A673 (cell line): Measurements from ENCODE around the gene SWI5. TPM values are rescaled to one million over a fixed set of nuclear protein-coding genes. Genes with fewer than 3 reads are reported as not detected.

ENCODE experiments used
- BruUV-seq: library from RNA; stranded (reverse); fragments of 400-500 nt; replicated peaks from 2 replicates; lab custom pipeline; 2021; lab: Mats Ljungman, UMichigan
- CTCF ChIA-PET: fragments of 300-600 bp; sonication (Branson Sonifier 250); formaldehyde crosslinking; loops from one replicate; lab custom pipeline; 2022; ENCODE audit warnings: antibody characterized with exemption; lab: Charles Lee
- POLR2A ChIA-PET: fragments of 300-600 bp; sonication (Branson Sonifier 250); formaldehyde crosslinking; loops from one replicate; lab custom pipeline; 2022; ENCODE audit warnings: antibody characterized with exemption; ENCODE audit not compliant: low non-redundant PET; lab: Charles Lee
- DNase-seq: peaks from one replicate; pipeline ENCODE4 v3.0.0-alpha.2; 2015; ENCODE audit warnings: low spot score
- H3K27ac ChIP-seq: fragments of 200-600 bp; sonication (generic); 2 replicates; pipeline ENCODE4 v1.5.1; 2016; ENCODE audit warnings: mixed run types, low read depth, mild to moderate bottlenecking, mixed read lengths, antibody characterized with exemption, low read length; ENCODE audit not compliant: poor library complexity, severe bottlenecking
- H3K27me3 ChIP-seq: fragments of 200-600 bp; sonication (generic); replicated peaks from 2 replicates; pipeline ENCODE4 v1.6.1; 2017; ENCODE audit warnings: mixed run types, low read depth, mild to moderate bottlenecking, mixed read lengths, antibody characterized with exemption, low read length; ENCODE audit not compliant: insufficient read depth, poor library complexity
- H3K36me3 ChIP-seq: fragments of 200-600 bp; sonication (generic); 2 replicates; pipeline ENCODE4 v1.6.1; 2016; ENCODE audit warnings: mixed run types, mild to moderate bottlenecking, mixed read lengths, antibody characterized with exemption, low read length; ENCODE audit not compliant: insufficient read depth, poor library complexity, severe bottlenecking
- H3K4me1 ChIP-seq: fragments of 200-600 bp; sonication (generic); 2 replicates; pipeline ENCODE4 v1.6.1; 2017; ENCODE audit warnings: mixed run types, mild to moderate bottlenecking, mixed read lengths, antibody characterized with exemption, low read length; ENCODE audit not compliant: insufficient read depth, poor library complexity, severe bottlenecking
- H3K4me3 ChIP-seq: fragments of 200-600 bp; sonication (generic); 2 replicates; pipeline ENCODE4 v1.5.1; 2016; ENCODE audit warnings: low read depth, mixed run types, mild to moderate bottlenecking, mixed read lengths, low read length; ENCODE audit not compliant: poor library complexity, severe bottlenecking
- H3K9me3 ChIP-seq: fragments of 200-600 bp; sonication (generic); 2 replicates; pipeline ENCODE4 v1.6.1; 2016; ENCODE audit warnings: mixed run types, low read depth, mild to moderate bottlenecking, mixed read lengths, antibody characterized with exemption, low read length; ENCODE audit not compliant: poor library complexity, severe bottlenecking
- CTCF ChIP-seq: fragments of 300-800, 200-600 bp; sonication (generic); conservative IDR thresholded peaks from 2 replicates; pipeline ENCODE4 v1.5.1; 2017; ENCODE audit warnings: low read depth, mild to moderate bottlenecking, antibody characterized with exemption, low read length, moderate library complexity, mixed read lengths
- EZH2 ChIP-seq: fragments of 200-600 bp; sonication (generic); IDR thresholded peaks from 2 replicates; pipeline ENCODE4 v1.6.1; 2017; ENCODE audit warnings: borderline replicate concordance, low read depth, mild to moderate bottlenecking, mixed read lengths, antibody characterized with exemption, low read length; ENCODE audit not compliant: poor library complexity, severe bottlenecking
- intact Hi-C: fragments of 100-400 bp; cut with micrococcal nuclease; formaldehyde crosslinking; loops from one replicate; pipeline ENCODE4 v1.10.0; 2022; ENCODE audit not compliant: unreplicated experiment
- total RNA-seq: library from RNA; stranded (reverse); gene quantifications from 2 replicates; pipeline ENCODE4 v1.2.3, GENCODE V29; 2021

SWI5 gene
- total RNA-seq, 1 experiment from 2014 or later, result 19.0 TPM

GRCh38 chr9:128333451-128333869 is 57.4 kb downstream of the SWI5 start:
- CTCF ChIA-PET, result no interaction called here
- no TSS peak for BruUV-seq
- intact Hi-C loops, result no loop called here
- H3K36me3 ChIP-seq, result peaks cover 5% of the 10 kb centered on the region
- TF ChIP-seq CTCF (no peak), EZH2 (no peak)
- H3K27me3 ChIP-seq, result no peaks in the 10 kb centered on the region
- H3K4me1 ChIP-seq, result no peaks in the 10 kb centered on the region
- no peak for DNase-seq
- H3K27ac ChIP-seq, result no peak overlapping the region
- H3K4me3 ChIP-seq, result no peak overlapping the region
- POLR2A ChIA-PET, result no interaction called here
- no peaks in the 10 kb centered on the region for H3K9me3 ChIP-seq

- Histone ChIP-seq H3K27ac (no peak overlapping the region), H3K27me3 (no peaks in the 10 kb centered on the region), H3K36me3 (peaks cover 5% of the 10 kb centered on the region), H3K9me3 (no peaks in the 10 kb centered on the region), H3K4me3 (no peak overlapping the region), H3K4me1 (no peaks in the 10 kb centered on the region)
- ChIA-PET CTCF (no interaction called here), POLR2A (no interaction called here)
- BruUV-seq, result no TSS peak
- intact Hi-C loops, result no loop called here
- DNase-seq, result no peak
- TF ChIP-seq CTCF (no peak), EZH2 (no peak)
Observed at GRCh38 chr9:128335161-128335560, 59.1 kb downstream of the SWI5 start.

- Histone ChIP-seq H3K9me3 (no peaks in the 10 kb centered on the region), H3K4me3 (no peak overlapping the region), H3K4me1 (peaks cover under 1% of the 10 kb centered on the region), H3K36me3 (peaks cover 5% of the 10 kb centered on the region), H3K27ac (no peak overlapping the region), H3K27me3 (no peaks in the 10 kb centered on the region)
- BruUV-seq, result no TSS peak
- intact Hi-C loops, result no loop called here
- TF ChIP-seq EZH2 (no peak), CTCF (no peak)
- ChIA-PET CTCF (no interaction called here), POLR2A (no interaction called here)
- DNase-seq, result no peak
Observed at GRCh38 chr9:128335914-128336313, 59.8 kb downstream of the SWI5 start.
